K562 (cell line): ENCODE results near the gene RUNX1. TPM values are rescaled to one million over a fixed set of nuclear protein-coding genes. Genes with fewer than 3 reads are reported as not detected.

Experiments used
- ARID4B ChIP-seq: sonication (generic); formaldehyde crosslinking; IDR thresholded peaks from 2 replicates; pipeline ENCODE4 v1.8.0; 2022; ENCODE audit warnings: mild to moderate bottlenecking, missing genetic modification reagents
- CREM ChIP-seq: IDR thresholded peaks from 2 replicates; pipeline ENCODE4 v1.6.1; 2014; ENCODE audit warnings: antibody characterized with exemption, low read depth
- E2F4 ChIP-seq: sonication (generic); formaldehyde crosslinking; IDR thresholded peaks from 2 replicates; pipeline ENCODE4 v1.8.0; 2022; ENCODE audit warnings: mild to moderate bottlenecking, low read depth, missing genetic modification reagents
- ETS2 ChIP-seq: IDR thresholded peaks from 2 replicates; pipeline ENCODE4 v1.6.1; 2016; ENCODE audit warnings: borderline replicate concordance, missing genetic modification characterization, mild to moderate bottlenecking, moderate library complexity, missing compliant biosample characterization; ENCODE audit not compliant: poor library complexity, severe bottlenecking
- FOXA1 ChIP-seq: fragments of 450-650 bp; IDR thresholded peaks from 2 replicates; pipeline ENCODE4 v1.6.1; 2016; ENCODE audit warnings: mild to moderate bottlenecking, borderline replicate concordance
- HIVEP1 ChIP-seq: fragments of 250-450 bp; sonication (Bioruptor Pico); IDR thresholded peaks from 2 replicates; pipeline ENCODE4 v1.4.0; 2020; ENCODE audit warnings: mild to moderate bottlenecking
- HNRNPL ChIP-seq: fragments of 200-400 bp; formaldehyde crosslinking; IDR thresholded peaks from 2 replicates; pipeline ENCODE4 v1.6.1; 2017; ENCODE audit warnings: low read depth, mild to moderate bottlenecking, low read length
- MAZ ChIP-seq, 2 experiments: fragments of 450-650 bp in 1 of 2; sonication (generic) in 1 of 2; formaldehyde crosslinking; IDR thresholded peaks in 1 of 2; conservative IDR thresholded peaks in 1 of 2; 2 replicates each; pipeline versions ENCODE4 v1.4.0 to v1.5.0; 2020; ENCODE audit warnings: mild to moderate bottlenecking in 1 of 2, missing genetic modification reagents in 1 of 2
- NR4A1 ChIP-seq, 2 experiments: fragments of 250-450 bp in 1 of 2; fragments of 450-650 bp in 1 of 2; sonication (Bioruptor Pico) in 1 of 2; IDR thresholded peaks; 2 replicates each; pipeline versions ENCODE4 v1.4.0 to v1.6.1; 2016 to 2020; ENCODE audit warnings: mild to moderate bottlenecking in 2 of 2, missing compliant biosample characterization in 1 of 2, missing genetic modification characterization in 1 of 2, moderate library complexity in 1 of 2
- NUFIP1 ChIP-seq: fragments of 450-650 bp; IDR thresholded peaks from 2 replicates; pipeline ENCODE4 v1.6.1; 2018; ENCODE audit not compliant: partially characterized antibody
- PURB ChIP-seq: sonication (generic); formaldehyde crosslinking; IDR thresholded peaks from 2 replicates; pipeline ENCODE4 v1.9.0; 2021; ENCODE audit warnings: low read depth, mild to moderate bottlenecking, missing genetic modification reagents
- RBFOX2 ChIP-seq: fragments of 200-400 bp; formaldehyde crosslinking; IDR thresholded peaks from 2 replicates; pipeline ENCODE4 v1.6.1; 2017; ENCODE audit warnings: low read depth, mild to moderate bottlenecking, low read length, moderate library complexity
- RBM14 ChIP-seq: fragments of 200-400 bp; formaldehyde crosslinking; IDR thresholded peaks from 2 replicates; pipeline ENCODE4 v1.6.1; 2018; ENCODE audit warnings: low read depth, mild to moderate bottlenecking, low read length, moderate library complexity, borderline replicate concordance; ENCODE audit not compliant: insufficient read depth
- RBM25 ChIP-seq: fragments of 200-400 bp; formaldehyde crosslinking; IDR thresholded peaks from 2 replicates; pipeline ENCODE4 v1.6.1; 2018; ENCODE audit warnings: low read length, low read depth, moderate library complexity; ENCODE audit not compliant: severe bottlenecking
- SMARCB1 ChIP-seq: IDR thresholded peaks from 2 replicates; pipeline ENCODE4 v1.6.1; 2011; ENCODE audit warnings: improper control_type of control experiment, low read depth; ENCODE audit not compliant: insufficient read length
- TEAD1 ChIP-seq, 2 experiments: fragments of 450-650 bp in 1 of 2; sonication (generic) in 1 of 2; formaldehyde crosslinking; IDR thresholded peaks; 2 replicates each; pipeline versions ENCODE4 v1.4.0 to v1.8.0; 2020 to 2022; ENCODE audit warnings: mild to moderate bottlenecking in 2 of 2, missing genetic modification reagents in 1 of 2
- ZEB2 ChIP-seq: fragments of 450-650 bp; IDR thresholded peaks from 2 replicates; pipeline ENCODE4 v1.6.1; 2016
- ZKSCAN1 ChIP-seq: fragments of 150-350 bp; IDR thresholded peaks from 2 replicates; pipeline ENCODE4 v1.6.1; 2016; ENCODE audit warnings: low read depth, low read length
- ZNF12 ChIP-seq: sonication (generic); formaldehyde crosslinking; IDR thresholded peaks from 2 replicates; pipeline ENCODE4 v1.4.0; 2020; ENCODE audit warnings: mild to moderate bottlenecking, missing genetic modification reagents
- ZNF644 ChIP-seq: fragments of 200-800 bp; sonication (Bioruptor generic); IDR thresholded peaks from 2 replicates; pipeline ENCODE4 v1.6.1; 2016; ENCODE audit warnings: low read depth, missing genetic modification characterization, missing compliant biosample characterization
- polyA plus RNA-seq, 8 experiments: library from polyadenylated mRNA; depleted of rRNA in 4 of 8; stranded (reverse) in 5 of 8; unstranded in 3 of 8; fragments of >200 nt; fragmentation: Nextera tagmentation in 2 of 8; fragmentation: Illumina TruSeq in 1 of 8; extraction: Ambion mirVana in 2 of 8; extraction: Trizol in 1 of 8; gene quantifications; 2 replicates each; pipeline versions ENCODE4 v1.2.1 to v1.2.3, GENCODE V29; 2011 to 2014; ENCODE audit warnings: inconsistent platforms in 1 of 8, missing spikeins in 1 of 8
- total RNA-seq, 7 experiments: library from RNA; depleted of rRNA in 6 of 7; stranded (reverse); fragments of >200 nt in 6 of 7; fragmentation: Illumina TruSeq in 2 of 7; extraction: Trizol in 2 of 7; gene quantifications; 2 replicates each; pipeline versions ENCODE4 v1.2.1 to v1.2.3, GENCODE V29; 2011 to 2021; ENCODE audit warnings: low replicate concordance in 1 of 7
- TF ChIP-seq, protein P1 (sequence below): fragments of 250-450 bp; sonication (Bioruptor Pico); IDR thresholded peaks from 2 replicates; pipeline ENCODE4 v1.5.0; 2022; ENCODE audit warnings: mild to moderate bottlenecking

The RUNX1 gene
- total and polyA plus RNA-seq, 9 of the 15 experiments (the other 6 are each of a cell fraction or from before 2014, with no cell fraction given), result 2.2 to 68.6 (median 17.8) TPM

DNA sequence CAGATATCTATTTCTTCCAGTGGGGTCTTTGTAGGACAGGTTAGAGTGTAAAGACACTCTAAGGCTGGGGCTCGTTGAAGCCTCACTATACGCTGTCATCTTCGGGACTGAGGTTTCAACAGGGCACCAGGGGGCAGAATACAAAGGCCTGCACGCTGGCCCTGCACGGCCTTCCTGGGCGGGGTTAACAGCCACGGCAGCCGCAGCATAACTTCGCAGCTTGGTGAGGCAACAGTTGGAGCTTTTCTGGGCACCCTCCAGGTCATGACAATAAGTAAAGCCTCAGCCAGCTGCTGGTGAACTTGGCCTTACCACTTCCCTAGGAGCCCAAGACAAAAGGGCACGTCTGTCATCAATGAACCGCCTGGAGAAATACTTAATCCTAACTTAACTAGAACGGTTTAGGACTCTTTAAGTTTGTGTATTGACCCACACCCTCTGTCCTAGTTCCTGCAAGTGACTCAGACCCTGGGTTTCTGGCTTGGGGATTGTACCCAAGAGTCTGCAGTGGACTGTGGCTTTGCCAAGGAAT is 2.3 kb upstream of the RUNX1 start (continued):
- TF ChIP-seq, protein P1, sequence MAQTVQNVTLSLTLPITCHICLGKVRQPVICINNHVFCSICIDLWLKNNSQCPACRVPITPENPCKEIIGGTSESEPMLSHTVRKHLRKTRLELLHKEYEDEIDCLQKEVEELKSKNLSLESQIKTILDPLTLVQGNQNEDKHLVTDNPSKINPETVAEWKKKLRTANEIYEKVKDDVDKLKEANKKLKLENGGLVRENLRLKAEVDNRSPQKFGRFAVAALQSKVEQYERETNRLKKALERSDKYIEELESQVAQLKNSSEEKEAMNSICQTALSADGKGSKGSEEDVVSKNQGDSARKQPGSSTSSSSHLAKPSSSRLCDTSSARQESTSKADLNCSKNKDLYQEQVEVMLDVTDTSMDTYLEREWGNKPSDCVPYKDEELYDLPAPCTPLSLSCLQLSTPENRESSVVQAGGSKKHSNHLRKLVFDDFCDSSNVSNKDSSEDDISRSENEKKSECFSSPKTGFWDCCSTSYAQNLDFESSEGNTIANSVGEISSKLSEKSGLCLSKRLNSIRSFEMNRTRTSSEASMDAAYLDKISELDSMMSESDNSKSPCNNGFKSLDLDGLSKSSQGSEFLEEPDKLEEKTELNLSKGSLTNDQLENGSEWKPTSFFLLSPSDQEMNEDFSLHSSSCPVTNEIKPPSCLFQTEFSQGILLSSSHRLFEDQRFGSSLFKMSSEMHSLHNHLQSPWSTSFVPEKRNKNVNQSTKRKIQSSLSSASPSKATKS (CRISPR knock-in tag), result no peak
- TF ChIP-seq ZNF644, result no peak
- no peak for TF ChIP-seq E2F4
- no peak for TF ChIP-seq HNRNPL
- TF ChIP-seq HIVEP1 (CRISPR knock-in tag), result peak; percentile 55; the same call in 1 of the 2 replicates
- TF ChIP-seq NR4A1 (CRISPR knock-in tag; IDR thresholded peaks at IDR 0.05), result peak; percentile 83; the same call in 1 of the 2 replicates
- peak; percentile 49; the same call in 1 of the 2 replicates for TF ChIP-seq NR4A1 (tag; IDR thresholded peaks at IDR 0.05)
- TF ChIP-seq SMARCB1, result no peak
- peak; percentile 79 to 88 for TF ChIP-seq MAZ (CRISPR knock-in tag; conservative IDR thresholded peaks at IDR 0.05 in 1 of 2, IDR thresholded peaks at IDR 0.05 in 1 of 2)
- TF ChIP-seq RBM25, result no peak
- TF ChIP-seq RBFOX2, result peak; percentile 71
- no peak for TF ChIP-seq ZNF12 (CRISPR knock-in tag)
- no peak for TF ChIP-seq NUFIP1
- no peak for TF ChIP-seq ZEB2
- no peak for TF ChIP-seq ETS2 (tag)
- peak; percentile 69; the same call in 1 of the 2 replicates for TF ChIP-seq CREM
- TF ChIP-seq FOXA1, result no peak
- no peak for TF ChIP-seq RBM14
- no peak for TF ChIP-seq ARID4B (CRISPR knock-in tag)
- TF ChIP-seq PURB (CRISPR knock-in tag), result no peak
- TF ChIP-seq ZKSCAN1, result peak; percentile 81
- TF ChIP-seq TEAD1 (CRISPR knock-in tag; IDR thresholded peaks at IDR 0.05), result peak in 1 of 2 experiments; percentile 52; a peak in 2 of 4 replicates
